ENCODE measurements around the gene MSX2. TPM values are rescaled to one million over a fixed set of nuclear protein-coding genes. Genes with fewer than 3 reads are reported as not detected.

The MSX2 gene
- total and polyA plus RNA-seq, 8 donors = 0.23 to 0.55 (median 0.38) TPM

GRCh38 chr5:174745590-174746103 is 21.3 kb downstream of the MSX2 start:
- FAIRE-seq (no peak), DNase-seq (no peak), ATAC-seq (no peak)
- no peak overlapping the region for H3K4me3 ChIP-seq
- no peak overlapping the region for H3K27ac ChIP-seq
- peaks cover 0 to 13% (median under 1%) of the 10 kb centered on the region in 4 donors for H3K27me3 ChIP-seq
- no peak for TF ChIP-seq CTCF (IDR thresholded peaks at IDR 0.05)
- intact Hi-C loops (cut with DNase I) = no loop called here
- H3K9me3 ChIP-seq = no peaks in the 10 kb centered on the region
- H3K36me3 ChIP-seq = no peaks in the 10 kb centered on the region
- 44 to 45% methylated on average over 8 of the region's 8 CpGs for WGBS, 2 donors
- no peaks in the 10 kb centered on the region for H3K4me1 ChIP-seq

GRCh38 chr5:174750711-174751110 is 26.3 kb downstream of the MSX2 start:
- intact Hi-C loops (cut with DNase I) = no loop called here
- FAIRE-seq (no peak), DNase-seq (no peak), ATAC-seq (no peak)
- Histone ChIP-seq H3K27ac (no peak overlapping the region), H3K4me1 (no peaks in the 10 kb centered on the region), H3K27me3 (peaks cover 0 to 28% (median 4%) of the 10 kb centered on the region in 4 donors), H3K36me3 (no peaks in the 10 kb centered on the region), H3K4me3 (peak overlapping the region in 1 of 4 donors; percentile 30), H3K9me3 (no peaks in the 10 kb centered on the region)
- WGBS, 2 donors = 3 to 5% methylated on average over 3 of the region's 3 CpGs
- no peak for TF ChIP-seq CTCF (IDR thresholded peaks at IDR 0.05)

- Histone ChIP-seq H3K9me3 (no peaks in the 10 kb centered on the region), H3K27me3 (peaks cover 0 to 28% (median 4%) of the 10 kb centered on the region in 4 donors), H3K4me3 (peak overlapping the region in 1 of 4 donors; percentile 30), H3K36me3 (no peaks in the 10 kb centered on the region), H3K27ac (no peak overlapping the region), H3K4me1 (no peaks in the 10 kb centered on the region)
- TF ChIP-seq CTCF (IDR thresholded peaks at IDR 0.05) = no peak
- no peak for ATAC-seq
- FAIRE-seq = no peak
- peak in 1 of 6 donors; percentile 58 for DNase-seq
- intact Hi-C loops (cut with DNase I) = no loop called here
- 1 to 2% methylated on average over 83 to 89 of the region's 89 CpGs for WGBS, 2 donors
Measured at GRCh38 chr5:174751154-174752000, 27.0 kb downstream of the MSX2 start.

- H3K27ac ChIP-seq = no peak overlapping the region
- ATAC-seq = no peak
- DNase-seq = no peak
- H3K36me3 ChIP-seq = no peaks in the 10 kb centered on the region
- H3K27me3 ChIP-seq = peaks cover 0 to 28% (median 4%) of the 10 kb centered on the region in 4 donors
- no peak for TF ChIP-seq CTCF (IDR thresholded peaks at IDR 0.05)
- no peaks in the 10 kb centered on the region for H3K9me3 ChIP-seq
- WGBS, 2 donors = 71 to 72% methylated on average over 5 of the region's 5 CpGs
- FAIRE-seq = no peak
- intact Hi-C loops (cut with DNase I) = no loop called here
- H3K4me3 ChIP-seq = no peak overlapping the region
- no peaks in the 10 kb centered on the region for H3K4me1 ChIP-seq
Measured at GRCh38 chr5:174752121-174752520, 27.7 kb downstream of the MSX2 start.

GRCh38 chr5:174755106-174755505 is 30.7 kb downstream of the MSX2 start:
- ATAC-seq (no peak), FAIRE-seq (no peak), DNase-seq (no peak)
- no peaks in the 10 kb centered on the region for H3K4me1 ChIP-seq
- H3K27me3 ChIP-seq = peaks cover 0 to 16% (median 4%) of the 10 kb centered on the region in 4 donors
- intact Hi-C loops (cut with DNase I) = no loop called here
- no peaks in the 10 kb centered on the region for H3K9me3 ChIP-seq
- WGBS, 2 donors = 31 to 50% methylated on average over 2 of the region's 2 CpGs
- H3K4me3 ChIP-seq = no peak overlapping the region
- no peaks in the 10 kb centered on the region for H3K36me3 ChIP-seq
- H3K27ac ChIP-seq = no peak overlapping the region
- no peak for TF ChIP-seq CTCF (IDR thresholded peaks at IDR 0.05)
